Stimulated activated CD4-positive, alpha-beta T cell treated with anti-CD3 and anti-CD28 coated beads, Interleukin-15, amount 100 ng/mL, for 1 hour (primary cell): ENCODE data around the gene GRM3.

Experiments used
- DNase-seq, 2 donors: peaks; one replicate each; pipeline ENCODE4 v3.0.0-alpha.2; 2020; ENCODE audit warnings: low read depth in 1 of 2, low spot score in 1 of 2

GRM3 gene

DNA sequence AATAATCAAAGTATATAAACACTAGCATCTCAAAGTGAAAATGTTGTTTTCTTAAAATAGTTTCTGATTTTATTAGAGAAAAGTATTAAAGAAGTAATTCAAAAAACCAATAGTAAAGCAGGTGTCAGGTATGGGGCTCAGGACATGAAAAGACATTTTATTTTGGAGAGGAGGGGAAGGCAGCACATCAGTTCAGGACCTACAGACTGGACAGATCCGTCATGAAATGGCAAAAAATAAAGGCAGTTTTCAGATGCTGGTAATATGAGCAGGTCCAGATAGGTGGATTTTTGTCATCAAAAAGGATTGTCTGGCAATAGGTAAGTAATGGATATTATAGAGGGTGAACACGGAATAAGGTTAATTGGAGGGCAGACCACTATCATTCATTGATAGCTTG lies 49.0 kb downstream of the GRM3 start:
- no peak for DNase-seq

DNA sequence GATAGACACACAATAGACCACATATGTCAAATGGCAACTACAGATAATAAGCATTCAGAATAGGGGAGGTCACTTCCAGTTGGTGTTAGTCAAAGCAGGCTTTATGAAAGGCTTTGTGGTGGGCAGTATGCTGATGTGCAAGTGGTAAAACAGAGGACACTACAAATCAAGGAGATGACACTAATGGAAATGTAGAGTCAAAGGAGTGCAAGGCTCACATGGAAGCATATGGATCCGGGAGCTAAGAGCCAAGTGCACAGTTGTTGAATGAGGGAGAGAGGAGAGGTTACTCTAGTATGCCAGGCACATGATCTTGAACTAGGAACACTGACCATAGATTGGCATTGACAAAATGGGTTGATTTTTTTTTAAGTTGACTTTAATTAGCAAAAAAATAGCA lies 62.7 kb downstream of the GRM3 start:
- DNase-seq: no peak

DNA sequence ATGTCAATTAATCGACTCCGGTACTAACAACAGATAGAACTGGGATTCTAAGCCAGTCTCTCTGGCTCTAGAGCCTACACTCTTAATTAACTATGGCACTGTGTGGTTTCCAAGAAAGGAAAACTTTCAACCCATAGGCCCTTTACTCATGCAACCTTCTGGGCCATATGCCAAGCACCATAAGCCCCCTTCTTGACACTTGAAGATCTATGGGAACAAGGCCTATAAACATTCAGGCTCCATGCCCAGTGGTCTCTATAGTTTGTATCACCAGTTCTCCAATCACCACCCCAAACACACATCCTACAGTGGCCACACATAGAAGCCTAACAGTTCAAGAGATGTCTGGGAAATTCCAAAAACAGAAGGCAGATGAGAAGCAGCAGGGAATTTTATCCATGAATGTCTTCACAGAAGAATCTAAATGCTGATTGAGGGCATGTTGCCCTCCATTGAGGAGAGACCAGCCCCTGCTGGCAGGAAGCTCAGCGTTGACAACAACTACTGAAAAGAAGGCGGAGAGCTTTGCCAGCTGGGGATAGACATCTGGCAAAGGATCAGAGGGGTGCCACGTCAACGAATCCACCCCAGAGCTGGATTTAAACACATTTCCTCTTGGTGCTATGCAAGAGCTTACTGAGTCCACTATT lies 64.4 kb downstream of the GRM3 start:
- no peak for DNase-seq

DNA sequence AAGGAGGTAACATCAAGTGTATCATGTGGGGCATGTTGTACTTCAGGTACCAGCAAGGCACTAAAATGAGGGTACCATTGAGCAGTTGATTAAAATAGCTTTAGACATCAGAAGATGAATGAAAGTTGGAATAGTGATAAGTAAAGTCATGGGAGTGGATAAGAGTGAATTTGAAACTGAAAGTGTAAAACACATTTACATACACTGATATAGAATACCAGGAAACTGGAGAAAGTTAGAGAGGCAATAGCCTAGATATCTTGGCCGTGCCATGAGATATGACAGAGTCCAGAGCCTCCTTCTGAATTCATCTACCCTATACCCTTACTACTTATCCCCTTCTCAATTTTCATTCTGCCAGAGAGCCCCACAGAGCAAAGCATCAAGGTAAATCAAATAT lies 76.6 kb downstream of the GRM3 start:
- DNase-seq: no peak

DNA sequence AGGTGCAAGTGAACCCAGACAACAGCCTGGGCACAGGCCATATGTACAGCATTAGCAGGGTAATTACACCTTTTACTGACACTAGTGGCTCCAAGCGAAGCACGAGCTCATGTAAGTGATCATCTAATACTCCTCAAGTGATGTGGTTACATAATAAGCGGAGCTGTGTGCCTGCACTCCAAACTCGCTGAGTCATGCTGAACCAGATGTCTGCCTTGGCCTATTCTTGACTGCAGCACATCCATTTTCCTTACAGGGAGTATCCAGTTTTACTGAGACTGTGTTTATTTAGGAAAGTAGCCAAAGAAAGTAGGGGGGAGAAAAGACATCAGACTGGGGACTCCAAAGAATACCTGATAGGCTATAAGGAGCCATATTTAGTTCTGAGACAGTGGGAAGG lies 90.1 kb downstream of the GRM3 start:
- no peak for DNase-seq

DNA sequence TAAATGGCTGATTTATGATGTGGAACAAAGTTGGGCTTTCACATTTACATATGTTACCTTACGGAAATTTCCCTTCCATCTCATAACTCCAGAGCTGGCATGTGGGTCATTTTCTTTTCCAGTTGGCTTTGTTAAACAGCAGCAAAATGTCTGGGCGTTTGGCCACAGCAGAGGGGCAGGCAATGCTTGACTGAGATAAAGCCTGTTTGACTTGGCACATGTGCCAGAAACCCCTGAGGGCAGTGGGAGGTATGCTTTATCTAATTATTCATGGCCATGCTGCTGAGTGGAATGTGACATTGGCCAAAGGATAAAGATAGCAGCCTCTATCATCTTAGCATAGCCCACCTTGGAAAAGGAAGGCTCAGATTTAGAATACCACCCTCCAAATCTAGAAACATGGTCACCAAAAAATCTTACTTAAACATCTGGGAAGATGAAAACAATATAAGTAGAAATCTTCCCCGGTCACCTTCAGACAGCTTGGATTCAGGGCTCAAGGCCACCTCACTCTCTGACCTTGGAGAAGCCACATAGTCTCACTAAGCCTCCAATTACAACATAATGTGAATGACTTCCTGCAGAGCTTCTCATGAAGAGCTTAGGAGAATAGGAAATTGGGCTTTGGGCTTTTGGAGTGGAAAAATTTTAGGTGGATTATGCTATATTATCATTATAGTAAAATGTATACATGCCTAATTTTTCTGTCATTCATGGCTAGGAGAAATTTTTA lies 101.5 kb downstream of the GRM3 start:
- no peak for DNase-seq

DNA sequence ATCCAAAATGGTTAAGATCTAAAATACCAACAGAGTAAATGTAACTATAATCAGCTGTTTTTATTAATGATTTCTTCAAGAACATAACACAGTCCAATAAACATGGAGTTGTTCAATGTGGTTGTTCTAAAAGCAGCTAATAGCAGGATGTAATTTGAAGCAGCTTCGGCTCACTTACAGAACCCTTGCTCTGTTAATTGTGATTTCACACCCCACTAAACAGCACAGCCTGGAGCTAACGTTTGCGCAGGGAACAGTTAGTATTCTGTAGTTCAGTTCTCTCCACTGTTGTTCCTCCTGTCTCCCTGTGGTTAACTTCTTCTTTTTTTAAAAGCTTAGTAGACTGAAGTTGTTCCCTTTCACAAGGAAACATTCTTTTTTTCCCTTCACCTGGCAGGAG lies 104.0 kb downstream of the GRM3 start:
- no peak for DNase-seq

DNA sequence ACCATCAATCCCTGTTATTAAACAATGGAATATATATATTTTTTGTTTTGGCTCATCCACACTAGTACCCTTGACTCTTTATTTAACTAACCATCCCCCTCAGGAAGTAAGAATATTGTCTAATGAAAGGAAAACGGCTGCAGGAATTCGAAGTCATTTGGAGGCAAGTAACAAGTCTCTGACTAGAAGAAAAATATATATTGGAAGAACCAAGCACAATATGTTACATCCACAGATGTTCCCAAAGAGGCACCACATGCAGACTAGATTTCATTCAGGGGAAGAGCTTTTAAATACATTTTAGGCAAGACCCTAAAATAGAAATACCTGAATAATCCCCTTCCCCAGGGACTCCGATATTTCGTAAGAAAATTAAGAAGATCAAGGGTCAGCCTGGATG lies 104.5 kb downstream of the GRM3 start:
- DNase-seq: no peak

DNA sequence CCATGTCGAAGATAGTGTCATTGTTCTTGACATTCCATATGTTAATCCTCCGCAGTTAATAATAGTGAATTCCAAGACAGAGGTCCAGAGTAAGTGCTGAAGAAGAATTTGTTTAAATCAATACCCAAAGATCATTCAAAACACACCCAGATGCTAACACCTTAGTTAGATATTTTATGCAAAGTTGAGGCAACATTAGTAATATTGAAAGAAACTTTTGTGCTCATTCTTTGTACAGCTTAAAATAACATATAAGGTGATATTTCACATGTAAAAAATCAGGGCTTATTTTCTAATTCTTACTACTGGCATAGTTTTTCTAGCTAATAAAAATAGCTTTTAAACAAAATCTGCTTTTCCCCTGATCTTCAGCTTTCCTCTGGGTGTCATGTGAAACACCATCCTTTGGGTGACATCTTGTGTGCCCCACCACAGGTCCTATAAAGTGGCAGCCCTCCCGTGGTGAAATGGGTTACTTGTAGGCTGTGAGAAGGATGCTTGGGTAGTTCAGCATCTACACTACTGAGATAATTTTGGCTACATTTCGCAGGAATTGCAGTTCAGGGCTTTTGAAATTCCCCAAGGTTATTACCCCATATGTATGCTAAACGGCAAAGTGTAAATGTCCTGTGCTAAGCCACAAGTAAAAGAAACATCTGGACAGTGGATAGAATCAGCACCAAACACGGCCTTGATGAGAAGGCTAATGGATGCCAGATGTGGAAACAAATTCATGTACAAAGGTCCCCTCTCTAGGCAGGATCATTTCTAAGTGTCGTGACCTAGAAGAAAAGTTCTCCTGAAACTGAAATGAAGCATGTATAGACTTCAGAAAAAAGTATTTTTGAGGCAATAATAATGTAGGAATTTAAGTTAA lies 105.4 kb downstream of the GRM3 start:
- DNase-seq: no peak

DNA sequence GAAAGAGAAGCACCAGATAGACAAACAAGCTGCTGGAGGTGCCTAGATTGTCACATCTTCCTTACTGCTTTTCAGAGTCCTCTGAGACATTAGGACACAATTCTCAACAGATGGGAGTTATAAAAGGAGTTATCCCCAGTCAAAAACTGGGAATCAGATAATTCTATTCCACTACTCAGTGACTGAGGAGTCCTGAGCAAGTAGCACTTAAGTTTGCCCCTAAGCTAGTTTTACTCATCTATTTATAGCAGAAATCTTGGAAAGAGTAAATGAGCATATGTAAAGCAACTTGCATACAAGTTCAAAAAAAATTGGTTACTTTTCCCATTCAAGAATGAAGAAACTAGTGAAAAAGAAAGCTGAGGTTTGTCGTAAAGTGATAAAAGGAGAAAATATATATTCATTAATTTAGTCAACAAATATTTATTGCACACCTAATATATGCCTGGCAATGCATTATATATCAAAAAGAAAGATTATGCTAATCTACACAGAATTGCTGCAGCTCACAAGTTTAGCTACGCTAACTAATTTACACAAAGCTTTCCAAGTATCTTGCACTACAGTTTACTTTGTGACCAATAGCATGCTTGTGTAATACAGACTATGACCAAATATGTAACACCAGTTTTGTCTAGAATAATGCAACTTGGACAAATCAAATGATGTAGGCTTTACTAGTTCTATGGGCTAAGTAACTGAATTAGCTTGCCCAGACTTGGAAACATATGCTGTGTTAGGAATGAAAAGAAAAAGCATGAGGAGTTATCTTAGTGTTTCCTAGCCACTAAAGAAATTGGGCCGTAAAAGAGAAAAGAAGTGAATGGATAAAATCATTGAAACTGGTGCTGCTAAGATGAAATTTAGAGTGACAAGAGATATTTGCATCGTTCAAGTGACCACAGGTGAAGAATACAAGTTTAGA lies 106.3 kb downstream of the GRM3 start:
- DNase-seq: no peak

DNA sequence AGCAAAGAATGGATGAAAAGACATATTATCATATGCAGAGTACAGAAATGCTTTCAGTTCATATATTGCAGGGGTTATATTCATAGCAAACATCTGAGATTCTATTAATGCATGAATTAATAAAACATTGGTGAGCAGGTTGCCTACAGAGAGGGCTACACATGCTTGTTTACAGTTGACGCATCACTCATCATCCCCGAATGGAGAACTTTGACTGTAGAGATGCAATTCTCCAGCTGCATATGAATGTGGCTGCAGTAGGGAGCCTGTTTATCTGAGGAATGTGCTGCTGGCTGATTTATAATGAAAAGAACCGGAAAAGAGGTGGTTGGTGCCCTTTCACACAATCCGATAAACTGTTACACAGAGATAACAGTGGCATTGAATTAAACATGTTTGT lies 116.5 kb downstream of the GRM3 start:
- DNase-seq: no peak

DNA sequence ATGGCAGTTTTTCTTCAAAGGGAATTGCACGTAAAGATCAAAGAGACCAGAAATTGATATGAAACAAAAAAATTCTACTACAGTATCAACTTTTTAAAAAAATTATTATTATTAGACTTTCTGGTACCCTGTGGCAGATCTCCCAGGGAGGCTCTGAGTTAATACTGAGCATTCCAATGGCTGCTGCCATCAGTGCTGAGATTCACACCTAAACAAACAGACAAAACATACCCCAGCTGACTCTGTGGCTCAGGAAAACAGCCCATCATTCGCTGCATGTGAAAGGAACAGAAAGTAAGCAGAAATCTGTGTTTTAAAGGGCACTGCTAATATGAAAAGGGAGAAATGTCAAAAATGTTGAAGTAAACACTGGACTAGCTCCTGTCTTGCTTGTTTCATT lies 118.4 kb downstream of the GRM3 start:
- no peak for DNase-seq

DNA sequence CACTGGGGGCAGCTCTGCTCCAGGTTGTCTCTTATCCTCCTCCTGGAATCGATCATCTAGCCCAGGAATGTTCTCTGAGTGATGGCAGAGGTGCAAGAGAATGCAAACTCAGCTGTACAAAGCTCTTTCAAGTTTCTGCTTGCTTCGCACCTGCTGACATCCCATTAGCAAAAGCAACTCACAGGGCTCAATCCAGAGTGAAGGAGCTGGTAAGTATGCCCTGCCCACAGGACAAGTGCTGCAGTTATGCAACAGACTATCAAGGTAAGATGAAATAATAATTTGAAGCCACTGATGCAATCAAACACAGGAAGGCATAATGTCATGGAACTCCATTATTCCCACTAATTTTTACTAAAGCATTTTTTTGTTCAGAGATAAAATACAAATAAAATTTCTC lies 122.2 kb downstream of the GRM3 start:
- DNase-seq: no peak

DNA sequence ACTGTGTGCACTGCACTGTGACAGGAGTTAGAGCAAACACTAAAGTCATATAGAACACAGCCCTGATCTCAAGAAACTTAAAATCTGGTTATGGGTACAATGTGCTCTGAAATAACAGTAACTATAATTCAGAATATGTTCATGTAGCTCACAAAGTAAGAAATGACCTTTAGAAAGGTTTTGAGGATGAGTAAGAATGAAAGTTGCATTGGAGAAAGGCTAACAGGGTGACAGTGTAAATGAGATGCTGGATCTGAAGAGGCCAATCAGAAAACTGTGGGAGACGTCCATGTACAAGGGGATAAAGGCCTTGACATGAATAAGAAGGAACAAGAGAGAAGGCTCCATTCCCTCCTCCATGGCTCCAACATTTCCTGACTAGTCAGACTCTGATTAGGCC lies 124.7 kb downstream of the GRM3 start:
- DNase-seq: no peak

DNA sequence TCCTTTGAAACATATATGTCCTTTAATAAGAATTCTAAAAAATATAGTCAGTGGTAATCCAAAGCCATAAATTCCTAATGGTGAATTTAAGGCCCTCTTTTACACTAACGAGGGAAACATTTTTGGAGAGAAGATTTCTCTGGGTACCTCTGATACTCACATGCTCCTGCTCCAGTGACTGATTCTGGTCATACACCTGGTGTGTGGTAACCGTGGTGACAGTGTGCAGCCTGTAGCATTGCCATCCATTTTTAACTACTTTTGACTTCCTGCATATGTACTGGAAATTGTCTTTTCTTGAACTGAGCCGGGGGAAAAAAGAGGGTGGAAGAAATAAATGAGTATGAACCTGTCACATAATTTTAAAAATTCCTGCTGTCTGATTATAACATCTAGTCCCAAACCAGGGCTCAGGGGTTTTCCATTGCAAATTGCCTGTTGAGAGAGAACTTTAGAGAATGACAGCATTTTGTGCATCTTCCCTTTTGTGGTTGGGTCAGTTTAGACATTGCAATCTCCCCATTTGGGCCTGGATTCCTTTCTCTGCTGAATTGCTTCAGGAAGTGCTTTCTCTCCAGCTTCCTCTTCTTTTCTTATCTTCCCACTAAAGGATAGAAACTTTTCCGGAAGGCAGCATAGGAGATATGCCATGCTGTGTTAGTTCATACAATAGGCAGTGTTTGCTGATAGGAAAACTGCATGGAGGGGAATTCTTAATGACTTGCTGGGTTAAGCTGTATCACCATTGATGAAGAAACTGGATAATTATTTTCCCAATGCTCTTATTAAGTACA lies 125.5 kb downstream of the GRM3 start:
- DNase-seq: no peak

DNA sequence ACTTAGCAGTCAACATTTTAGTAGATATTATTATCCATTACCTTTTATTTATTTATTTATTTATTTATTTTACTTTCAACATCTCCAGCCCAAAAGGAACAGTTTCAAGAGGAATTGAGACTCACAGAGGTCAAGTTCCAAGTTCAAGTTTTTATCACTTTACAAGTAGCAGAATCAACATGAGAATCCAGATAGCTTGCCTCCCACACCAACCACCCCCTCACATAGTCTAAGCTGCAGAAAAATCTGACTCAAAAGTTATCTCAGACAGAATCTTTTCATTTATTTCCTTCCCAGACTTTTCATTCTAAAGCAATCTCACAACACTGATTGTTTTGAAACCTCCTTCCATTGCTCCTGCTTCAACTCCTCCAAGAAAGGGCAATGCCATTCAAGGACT lies 129.6 kb downstream of the GRM3 start:
- DNase-seq: no peak

DNA sequence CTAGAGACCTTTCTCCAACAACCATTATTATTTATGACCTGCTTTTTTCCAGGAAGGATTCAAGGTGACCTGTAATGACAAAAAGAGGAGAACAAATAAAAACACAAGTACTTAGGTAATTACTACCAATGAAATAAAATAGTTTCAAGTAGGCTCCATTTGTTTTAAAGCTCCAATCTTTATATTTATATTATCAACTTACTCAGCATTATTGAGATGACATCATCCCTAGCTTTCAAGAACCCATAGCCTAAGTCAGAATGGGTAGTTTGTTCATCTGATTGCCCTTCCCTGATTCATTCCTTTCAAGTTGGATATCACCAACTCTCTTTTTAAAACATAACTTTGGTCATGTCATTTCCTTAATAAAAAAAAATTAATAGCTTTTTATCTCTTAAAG lies 131.5 kb downstream of the GRM3 start:
- DNase-seq: no peak

DNA sequence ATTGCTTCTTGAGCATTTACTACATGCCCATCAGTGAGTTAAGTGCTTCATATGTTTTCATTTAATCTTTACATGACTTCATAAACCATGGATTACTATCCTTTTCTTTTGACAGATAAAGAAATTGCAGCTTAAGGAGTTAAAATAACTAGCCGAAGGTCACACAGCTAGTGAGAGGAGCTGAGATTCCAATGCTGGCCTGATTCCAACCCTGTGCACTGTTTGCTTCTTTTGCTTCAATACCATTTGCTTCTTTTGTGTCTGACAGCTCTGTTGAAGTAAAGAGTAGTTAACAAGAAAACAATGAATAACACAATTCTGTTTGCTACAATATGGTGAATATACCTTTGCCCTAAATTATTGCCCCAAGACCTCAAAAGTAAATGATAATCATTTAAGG lies 132.4 kb downstream of the GRM3 start:
- no peak for DNase-seq

DNA sequence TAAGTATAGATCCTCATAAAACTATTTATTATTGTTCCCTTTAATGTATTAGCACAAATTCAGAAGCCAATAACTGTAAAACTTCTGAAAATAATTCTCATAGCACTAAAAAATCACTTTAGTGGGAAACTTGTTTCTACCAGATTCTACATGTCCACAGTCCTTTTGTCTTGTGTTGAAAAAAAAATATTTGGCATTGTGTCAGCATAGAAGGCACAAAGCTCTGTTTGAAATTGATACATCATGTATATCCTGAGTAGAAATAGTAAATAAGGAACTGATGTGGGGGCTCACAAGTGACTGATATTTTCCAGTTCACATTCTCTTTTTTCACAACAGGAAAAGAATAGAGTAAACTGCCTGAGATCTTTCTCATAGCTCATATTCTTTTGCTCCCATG lies 134.6 kb downstream of the GRM3 start:
- DNase-seq: no peak

DNA sequence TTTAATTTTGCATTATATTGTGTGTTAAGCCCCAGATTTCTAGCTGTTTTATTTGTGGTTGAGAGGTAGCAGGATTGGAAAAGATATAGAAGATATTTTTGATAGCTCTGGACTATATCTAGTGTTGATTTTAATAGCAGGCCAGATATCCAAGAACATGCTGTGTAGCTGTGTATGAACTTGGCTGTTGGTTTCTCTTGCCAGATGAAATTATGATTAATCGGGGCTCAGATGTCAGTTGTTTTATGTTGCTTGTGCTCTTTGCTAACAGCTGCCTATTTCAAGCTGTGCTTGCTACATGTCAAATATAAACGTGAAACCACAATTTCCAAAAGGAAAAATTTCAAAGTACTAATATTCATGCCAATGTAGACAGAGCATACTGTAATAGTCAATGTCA lies 141.1 kb downstream of the GRM3 start:
- no peak for DNase-seq
